ENCODE data around the gene DHX15.

DNA sequence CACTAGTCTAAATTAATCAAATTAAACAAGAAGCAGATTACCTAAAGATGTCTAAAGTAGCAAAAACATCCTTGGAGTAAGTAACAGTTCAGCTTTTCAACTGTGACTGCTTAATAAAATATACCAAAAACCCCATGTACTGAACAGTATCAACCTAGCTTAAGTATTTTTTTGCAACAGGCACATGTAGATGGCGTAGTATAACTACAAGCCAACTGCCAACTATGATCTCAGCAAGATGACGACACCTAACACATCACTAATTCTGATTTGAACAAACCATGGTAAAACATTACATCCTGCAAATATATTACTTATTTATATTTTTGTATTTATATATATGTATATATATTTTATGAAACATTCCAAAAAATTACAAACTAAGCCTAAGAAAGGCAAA, 24.5 kb downstream of the DHX15 start:
- TF ChIP-seq EZH2 (IDR thresholded peaks at IDR 0.05; ENCODE audit: insufficient read depth, poor library complexity, severe bottlenecking) (no peak), EZH2phosphoT487 (IDR thresholded peaks at IDR 0.05; ENCODE audit: insufficient read depth, low read depth) (no peak)

Data from GM23248 (cell line).